Spleen (tissue), 7 donors: Measurements from ENCODE around the gene NAPEPLD.
"Not testable (repeated sequence)": the region's sequence is repeated elsewhere in the genome, so short reads cannot be mapped to it uniquely, and the experiment has no call there.

Experiments used
- POLR2A ChIP-seq, 3 donors: fragments of 450-650 bp; IDR thresholded peaks; one replicate each; pipeline ENCODE4 v1.5.1; 2017; ENCODE audit warnings: antibody characterized with exemption in 3 of 3, mild to moderate bottlenecking in 1 of 3
- POLR2AphosphoS5 ChIP-seq, 3 donors: sonication (generic); formaldehyde crosslinking; IDR thresholded peaks; one replicate each; pipeline ENCODE4 v1.5.1; 2017; ENCODE audit warnings: antibody characterized with exemption in 3 of 3
- TF ChIP-seq, protein P1 (sequence below), 11 experiments: fragments of 200-600 bp in 7 of 11; fragments of 450-650 bp in 4 of 11; sonication (generic) in 4 of 11; IDR thresholded peaks in 8 of 11; conservative IDR thresholded peaks in 3 of 11; 1 replicate in 7 of 11; 2 replicates in 4 of 11; pipeline versions ENCODE4 v1.4.0 to v1.8.0; 2016 to 2021; ENCODE audit warnings: antibody characterized with exemption in 11 of 11, inconsistent platforms in 4 of 11, mild to moderate bottlenecking in 1 of 11
- donor health status: DM: no; HTN: no; CAD: no; lungs with moderate emphysema.
- donor health status: DM: no; HTN: no; CAD: no.
- donor health status: DM: no; HTN: no; CAD: no.

DNA sequence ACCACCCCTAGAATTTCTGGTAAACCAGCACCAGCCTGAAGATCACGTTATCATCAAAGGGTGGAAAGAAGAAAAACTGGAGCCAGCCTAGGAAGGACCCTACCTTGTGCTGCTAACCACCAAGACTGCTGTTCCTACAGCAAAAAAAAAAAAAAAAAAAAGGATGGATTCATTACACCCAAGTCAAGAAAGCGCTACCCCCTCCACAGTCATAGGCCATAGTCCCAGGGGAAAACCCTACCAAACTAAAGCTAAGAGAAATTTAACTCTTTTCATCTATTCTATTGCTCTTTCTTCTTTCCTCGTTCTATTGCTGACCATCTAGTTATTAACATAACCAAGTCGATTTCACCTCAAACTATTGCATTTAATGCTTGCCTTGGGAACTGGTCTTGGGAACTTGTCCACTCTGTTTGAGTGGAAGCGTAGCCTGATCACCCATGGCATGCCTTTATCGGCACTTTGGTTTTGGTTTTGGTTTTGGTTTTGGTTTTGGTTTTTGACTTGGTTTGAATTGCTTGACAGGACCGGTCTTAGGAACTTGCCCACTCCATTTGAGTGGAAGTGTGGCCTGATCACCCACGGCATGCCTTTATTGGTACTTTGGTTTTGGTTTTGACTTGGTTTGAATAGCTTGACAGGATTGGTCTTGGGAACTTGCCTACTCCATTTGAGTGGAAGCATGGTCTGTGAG lies 6.6 kb upstream of the NAPEPLD start:
- TF ChIP-seq, protein P1, sequence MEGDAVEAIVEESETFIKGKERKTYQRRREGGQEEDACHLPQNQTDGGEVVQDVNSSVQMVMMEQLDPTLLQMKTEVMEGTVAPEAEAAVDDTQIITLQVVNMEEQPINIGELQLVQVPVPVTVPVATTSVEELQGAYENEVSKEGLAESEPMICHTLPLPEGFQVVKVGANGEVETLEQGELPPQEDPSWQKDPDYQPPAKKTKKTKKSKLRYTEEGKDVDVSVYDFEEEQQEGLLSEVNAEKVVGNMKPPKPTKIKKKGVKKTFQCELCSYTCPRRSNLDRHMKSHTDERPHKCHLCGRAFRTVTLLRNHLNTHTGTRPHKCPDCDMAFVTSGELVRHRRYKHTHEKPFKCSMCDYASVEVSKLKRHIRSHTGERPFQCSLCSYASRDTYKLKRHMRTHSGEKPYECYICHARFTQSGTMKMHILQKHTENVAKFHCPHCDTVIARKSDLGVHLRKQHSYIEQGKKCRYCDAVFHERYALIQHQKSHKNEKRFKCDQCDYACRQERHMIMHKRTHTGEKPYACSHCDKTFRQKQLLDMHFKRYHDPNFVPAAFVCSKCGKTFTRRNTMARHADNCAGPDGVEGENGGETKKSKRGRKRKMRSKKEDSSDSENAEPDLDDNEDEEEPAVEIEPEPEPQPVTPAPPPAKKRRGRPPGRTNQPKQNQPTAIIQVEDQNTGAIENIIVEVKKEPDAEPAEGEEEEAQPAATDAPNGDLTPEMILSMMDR (IDR thresholded peaks at IDR 0.05 in 8 of 11, conservative IDR thresholded peaks at IDR 0.05 in 3 of 11): not testable (repeated sequence)
- not testable (repeated sequence) for TF ChIP-seq POLR2A, POLR2AphosphoS5 (IDR thresholded peaks at IDR 0.05)
